Measurements from ENCODE around the gene THSD4. TPM values are rescaled to one million over a fixed set of nuclear protein-coding genes. Genes with fewer than 3 reads are reported as not detected.

THSD4 gene
- total and polyA plus RNA-seq, 7 donors: 0.21 to 3.1 (median 1.8) TPM

GRCh38 chr15:71634820-71635560, 519.7 kb downstream of the THSD4 start:
- WGBS, 3 donors: 27 to 30% (median 28%) methylated on average over 6 of the region's 6 CpGs
- DNase-seq: no peak
- ATAC-seq: no peak

GRCh38 chr15:71635735-71636134, 520.5 kb downstream of the THSD4 start:
- 87 to 95% (median 90%) methylated on average over 2 of the region's 2 CpGs for WGBS, 3 donors
- intact Hi-C loops (cut with DNase I): no loop called here
- no peak overlapping the region for H3K4me3 ChIP-seq

More at GRCh38 chr15:71634820-71635560, 519.7 kb downstream of the THSD4 start:
- no peaks in the 10 kb centered on the region for H3K36me3 ChIP-seq (ENCODE audit: insufficient read depth in 1 of 2, low read depth in 1 of 2)
- H3K27ac ChIP-seq: no peak overlapping the region
- TF ChIP-seq CTCF (IDR thresholded peaks at IDR 0.05): no peak
- H3K4me3 ChIP-seq: no peak overlapping the region
- no peaks in the 10 kb centered on the region for H3K27me3 ChIP-seq (ENCODE audit: insufficient read depth in 3 of 3, low read length in 2 of 3)
- no peaks in the 10 kb centered on the region for H3K9me3 ChIP-seq
- intact Hi-C loops (cut with DNase I): no loop called here
- no peaks in the 10 kb centered on the region for H3K4me1 ChIP-seq

GRCh38 chr15:71638876-71639275, 523.6 kb downstream of the THSD4 start:
- Histone ChIP-seq H3K36me3 (ENCODE audit: insufficient read depth in 1 of 2, low read depth in 1 of 2) (no peaks in the 10 kb centered on the region), H3K4me1 (no peaks in the 10 kb centered on the region), H3K4me3 (no peak overlapping the region), H3K27me3 (ENCODE audit: insufficient read depth in 3 of 3, low read length in 2 of 3) (no peaks in the 10 kb centered on the region), H3K9me3 (no peaks in the 10 kb centered on the region), H3K27ac (no peak overlapping the region)
- ATAC-seq: no peak
- WGBS, 3 donors: 67 to 92% (median 75%) methylated on average over 1 of the region's 1 CpG
- no peak for DNase-seq
- intact Hi-C loops (cut with DNase I): no loop called here
- no peak for TF ChIP-seq CTCF (IDR thresholded peaks at IDR 0.05)

More at GRCh38 chr15:71635735-71636134, 520.5 kb downstream of the THSD4 start:
- ATAC-seq: no peak
- H3K27ac ChIP-seq: no peak overlapping the region
- no peaks in the 10 kb centered on the region for H3K27me3 ChIP-seq (ENCODE audit: insufficient read depth in 3 of 3, low read length in 2 of 3)
- no peaks in the 10 kb centered on the region for H3K36me3 ChIP-seq (ENCODE audit: insufficient read depth in 1 of 2, low read depth in 1 of 2)
- TF ChIP-seq CTCF (IDR thresholded peaks at IDR 0.05): no peak
- DNase-seq: no peak
- no peaks in the 10 kb centered on the region for H3K9me3 ChIP-seq
- H3K4me1 ChIP-seq: no peaks in the 10 kb centered on the region

- no peak for DNase-seq
- Histone ChIP-seq H3K27me3 (ENCODE audit: insufficient read depth in 3 of 3, low read length in 2 of 3) (no peaks in the 10 kb centered on the region), H3K36me3 (ENCODE audit: insufficient read depth in 1 of 2, low read depth in 1 of 2) (no peaks in the 10 kb centered on the region), H3K4me1 (no peaks in the 10 kb centered on the region), H3K4me3 (no peak overlapping the region), H3K9me3 (no peaks in the 10 kb centered on the region), H3K27ac (no peak overlapping the region)
- no peak for ATAC-seq
- intact Hi-C loops (cut with DNase I): no loop called here
- no peak for TF ChIP-seq CTCF (IDR thresholded peaks at IDR 0.05)
- 45 to 67% (median 49%) methylated on average over 1 of the region's 1 CpG for WGBS, 3 donors
These were observed 524.2 kb downstream of the THSD4 start for GRCh38 chr15:71639471-71639870.

- WGBS, 3 donors: 92 to 100% (median 96%) methylated on average over 2 of the region's 2 CpGs
- no peaks in the 10 kb centered on the region for H3K27me3 ChIP-seq (ENCODE audit: insufficient read depth in 3 of 3, low read length in 2 of 3)
- H3K36me3 ChIP-seq (ENCODE audit: insufficient read depth in 1 of 2, low read depth in 1 of 2): no peaks in the 10 kb centered on the region
- no peaks in the 10 kb centered on the region for H3K9me3 ChIP-seq
- H3K4me1 ChIP-seq: no peaks in the 10 kb centered on the region
- intact Hi-C loops (cut with DNase I): no loop called here
- ATAC-seq: no peak
- DNase-seq: no peak
- no peak overlapping the region for H3K27ac ChIP-seq
- no peak overlapping the region for H3K4me3 ChIP-seq
- TF ChIP-seq CTCF (IDR thresholded peaks at IDR 0.05): no peak
These were observed 528.6 kb downstream of the THSD4 start for GRCh38 chr15:71643918-71644317.
